Fibroblast of lung (primary cell): ENCODE data around the gene ZNF341. TPM values are rescaled to one million over a fixed set of nuclear protein-coding genes. Genes with fewer than 3 reads are reported as not detected.

Experiments
- DNase-seq, 2 donors: peaks; one replicate each; pipeline versions ENCODE4 v3.0.0 to v3.0.0-alpha.2; 2010; ENCODE audit warnings: low read depth in 2 of 2
- H2AFZ ChIP-seq: 2 replicates; pipeline ENCODE4 v1.5.1; 2012; ENCODE audit warnings: low read length, control low read depth, inconsistent platforms
- H3K27ac ChIP-seq: 2 replicates; pipeline ENCODE4 v1.5.1; 2011; ENCODE audit warnings: low read length, control low read depth; ENCODE audit not compliant: insufficient read depth
- H3K27me3 ChIP-seq: 2 replicates; pipeline ENCODE4 v1.5.1; 2011; ENCODE audit warnings: mild to moderate bottlenecking, low read length; ENCODE audit not compliant: control insufficient read depth, insufficient read depth
- H3K36me3 ChIP-seq: 2 replicates; pipeline ENCODE4 v1.5.1; 2011; ENCODE audit warnings: low read length; ENCODE audit not compliant: control insufficient read depth, insufficient read depth
- H3K4me1 ChIP-seq: 2 replicates; pipeline ENCODE4 v1.5.1; 2011; ENCODE audit warnings: low read length; ENCODE audit not compliant: control insufficient read depth, insufficient read depth; ENCODE audit errors: extremely low read depth
- H3K4me2 ChIP-seq: 2 replicates; pipeline ENCODE4 v1.5.1; 2011; ENCODE audit warnings: low read length, control low read depth; ENCODE audit not compliant: insufficient read depth; ENCODE audit errors: extremely low read depth
- H3K4me3 ChIP-seq, 4 experiments: fragments of 200-600 bp in 1 of 4; sonication (generic) in 1 of 4; replicated peaks in 1 of 4; 2 replicates each; pipeline ENCODE4 v1.5.1; 2011 to 2016; ENCODE audit warnings: low read length in 4 of 4, low read depth in 3 of 4, mild to moderate bottlenecking in 3 of 4, control low read depth in 2 of 4, inconsistent platforms in 1 of 4, mixed read lengths in 1 of 4; ENCODE audit not compliant: insufficient read depth in 1 of 4; ENCODE audit errors: control extremely low read depth in 1 of 4
- H3K79me2 ChIP-seq: 2 replicates; pipeline ENCODE4 v1.5.1; 2012; ENCODE audit warnings: mild to moderate bottlenecking, low read length, inconsistent platforms; ENCODE audit not compliant: control insufficient read depth, insufficient read depth
- H3K9ac ChIP-seq: 2 replicates; pipeline ENCODE4 v1.5.1; 2011; ENCODE audit warnings: mild to moderate bottlenecking, low read length, control low read depth; ENCODE audit not compliant: insufficient read depth
- H3K9me3 ChIP-seq: 2 replicates; pipeline ENCODE4 v1.5.1; 2012; ENCODE audit warnings: low read depth, low read length; ENCODE audit not compliant: control insufficient read depth, insufficient read depth
- H4K20me1 ChIP-seq: 2 replicates; pipeline ENCODE4 v1.5.1; 2011; ENCODE audit warnings: low read length; ENCODE audit not compliant: control insufficient read depth, insufficient read depth; ENCODE audit errors: extremely low read depth
- CTCF ChIP-seq, 2 donors: IDR thresholded peaks in 1 of 2; conservative IDR thresholded peaks in 1 of 2; 1 replicate in 1 of 2; 2 replicates in 1 of 2; pipeline ENCODE4 v1.5.1; 2011 to 2012; ENCODE audit warnings: low read length in 2 of 2, control low read depth in 1 of 2, inconsistent platforms in 1 of 2, low read depth in 1 of 2, mild to moderate bottlenecking in 1 of 2
- EZH2 ChIP-seq: IDR thresholded peaks from 2 replicates; pipeline ENCODE4 v1.5.1; 2012; ENCODE audit warnings: low read length, control low read depth, mild to moderate bottlenecking; ENCODE audit errors: missing control alignments
- polyA plus RNA-seq, 2 donors: library from polyadenylated mRNA; depleted of rRNA in 1 of 2; stranded (reverse) in 1 of 2; unstranded in 1 of 2; fragments of >200 nt; gene quantifications; 2 replicates each; pipeline ENCODE4 v1.2.1, GENCODE V29; 2011 to 2012; ENCODE audit warnings: missing spikeins in 1 of 2
- total RNA-seq: library from RNA; depleted of rRNA; stranded (reverse); fragments of >200 nt; gene quantifications from 2 replicates; pipeline ENCODE4 v1.2.1, GENCODE V29; 2014

The ZNF341 gene
- total and polyA plus RNA-seq, 2 donors (not counting 1 experiment from before 2014, with no cell fraction given), result 0.99 to 1.1 TPM

DNA sequence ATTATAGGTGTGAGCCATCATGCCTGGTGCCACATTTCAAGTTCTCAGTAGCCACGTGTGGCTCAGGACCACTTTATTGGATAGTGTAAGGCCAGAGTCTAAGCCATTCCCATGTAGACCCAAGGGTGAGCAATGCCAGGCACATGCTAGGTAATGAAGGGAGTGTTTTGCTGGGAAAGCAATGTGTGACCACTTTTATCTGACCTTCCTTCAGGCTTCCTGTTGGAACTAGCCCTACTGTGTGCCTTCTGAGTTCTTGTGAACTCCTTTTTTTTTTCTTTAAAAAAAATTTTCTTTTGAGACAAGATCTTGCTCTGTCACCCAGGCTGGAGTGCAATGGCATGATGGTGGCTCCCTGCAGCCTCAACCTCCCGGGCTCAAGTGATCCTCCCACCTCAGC lies 33.3 kb downstream of the ZNF341 start:
- Histone ChIP-seq H3K4me2 (no peak overlapping the region), H3K27ac (no peak overlapping the region)
- no peak for DNase-seq

DNA sequence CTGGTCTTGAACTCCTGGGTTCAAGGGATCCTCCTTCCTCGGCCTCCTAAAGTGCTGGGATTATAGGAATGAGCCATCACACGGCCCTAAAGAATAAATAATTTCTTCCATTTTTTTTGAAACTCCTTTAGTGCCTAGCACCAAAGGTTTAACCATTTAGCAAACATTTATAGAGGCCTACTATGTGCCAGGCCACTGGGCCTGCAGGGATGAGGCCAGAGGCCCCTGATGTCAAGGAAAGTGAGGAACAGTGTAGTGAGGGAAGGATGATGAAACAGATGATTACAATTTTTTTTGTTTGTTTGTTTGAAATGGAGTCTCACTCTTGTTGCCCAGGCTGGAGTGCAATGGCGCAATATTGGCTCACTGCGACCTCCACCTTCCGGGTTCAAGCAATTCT lies 33.8 kb downstream of the ZNF341 start:
- no peaks in the 10 kb centered on the region for H3K27me3 ChIP-seq
- TF ChIP-seq CTCF (conservative IDR thresholded peaks at IDR 0.05 in 1 of 2, IDR thresholded peaks at IDR 0.05 in 1 of 2; ENCODE audit: low read depth in 1 of 2, low read length in 2 of 2), result no peak
- H3K4me1 ChIP-seq, result no peaks in the 10 kb centered on the region
- H3K36me3 ChIP-seq, result peaks cover 1% of the 10 kb centered on the region
- no peak overlapping the region for H2AFZ ChIP-seq
- H3K9me3 ChIP-seq, result no peaks in the 10 kb centered on the region
- no peak overlapping the region for H3K4me2 ChIP-seq
- H3K79me2 ChIP-seq, result no peaks in the 10 kb centered on the region
- DNase-seq, result no peak
- H3K27ac ChIP-seq, result no peak overlapping the region
- H3K4me3 ChIP-seq, result no peak overlapping the region
- H3K9ac ChIP-seq, result no peak overlapping the region
- H4K20me1 ChIP-seq, result no peaks in the 10 kb centered on the region

More for the DNA sequence above, 33.3 kb downstream of the ZNF341 start:
- no peaks in the 10 kb centered on the region for H3K79me2 ChIP-seq
- H3K9ac ChIP-seq, result no peak overlapping the region
- TF ChIP-seq CTCF (conservative IDR thresholded peaks at IDR 0.05 in 1 of 2, IDR thresholded peaks at IDR 0.05 in 1 of 2; ENCODE audit: low read depth in 1 of 2, low read length in 2 of 2) (no peak), EZH2 (no peak)
- H3K9me3 ChIP-seq, result no peaks in the 10 kb centered on the region
- H3K36me3 ChIP-seq, result peaks cover 1% of the 10 kb centered on the region
- H3K4me3 ChIP-seq, result no peak overlapping the region
- no peaks in the 10 kb centered on the region for H3K4me1 ChIP-seq
- H2AFZ ChIP-seq, result no peak overlapping the region
- no peaks in the 10 kb centered on the region for H3K27me3 ChIP-seq
- H4K20me1 ChIP-seq, result no peaks in the 10 kb centered on the region

GRCh38 chr20:33766686-33767085 lies 34.9 kb downstream of the ZNF341 start:
- H3K9me3 ChIP-seq, result no peaks in the 10 kb centered on the region
- no peak overlapping the region for H3K27ac ChIP-seq
- no peaks in the 10 kb centered on the region for H3K4me1 ChIP-seq
- H4K20me1 ChIP-seq, result no peaks in the 10 kb centered on the region
- no peak overlapping the region for H3K9ac ChIP-seq
- no peak for TF ChIP-seq CTCF (conservative IDR thresholded peaks at IDR 0.05 in 1 of 2, IDR thresholded peaks at IDR 0.05 in 1 of 2; ENCODE audit: low read depth in 1 of 2, low read length in 2 of 2)
- no peak for TF ChIP-seq EZH2
- H3K4me2 ChIP-seq, result no peak overlapping the region
- no peak for DNase-seq
- H3K4me3 ChIP-seq, result no peak overlapping the region
- H3K79me2 ChIP-seq, result no peaks in the 10 kb centered on the region
- peaks cover 1% of the 10 kb centered on the region for H3K36me3 ChIP-seq
- no peak overlapping the region for H2AFZ ChIP-seq
- no peaks in the 10 kb centered on the region for H3K27me3 ChIP-seq
